GM23338 (cell line): Measurements from ENCODE around the gene HERC2. TPM values are rescaled to one million over a fixed set of nuclear protein-coding genes. Genes with fewer than 3 reads are reported as not detected.

Experiments
- ATAC-seq: fragments of 200-7000 bp; cut with Tn5 transposase; 3 replicates; pipeline ENCODE4 v1.9.1; 2020
- DNase-seq: peaks from one replicate; pipeline ENCODE4 v3.0.0-alpha.2; 2015; ENCODE audit warnings: low spot score
- H2AFZ ChIP-seq: fragments of 200-600 bp; sonication (generic); 2 replicates; pipeline ENCODE4 v1.8.0; 2016; ENCODE audit warnings: antibody characterized with exemption, mild to moderate bottlenecking, moderate library complexity
- H3F3A ChIP-seq: fragments of 200-600 bp; sonication (generic); replicated peaks from 2 replicates; pipeline ENCODE4 v1.8.0; 2017; ENCODE audit warnings: antibody characterized with exemption, mixed run types, low read depth
- H3K27ac ChIP-seq: fragments of 200-600 bp; sonication (generic); 2 replicates; pipeline ENCODE4 v1.6.1; 2016; ENCODE audit warnings: low read depth
- H3K27me3 ChIP-seq: fragments of 200-600 bp; sonication (generic); 2 replicates; pipeline ENCODE4 v1.8.0; 2016; ENCODE audit warnings: mild to moderate bottlenecking, mixed run types, moderate library complexity; ENCODE audit not compliant: insufficient read depth
- H3K36me3 ChIP-seq: fragments of 200-600 bp; sonication (generic); 2 replicates; pipeline ENCODE4 v1.8.0; 2016; ENCODE audit warnings: mild to moderate bottlenecking; ENCODE audit not compliant: insufficient read depth
- H3K4me1 ChIP-seq: fragments of 200-600 bp; sonication (generic); 2 replicates; pipeline ENCODE4 v1.8.0; 2016; ENCODE audit warnings: mild to moderate bottlenecking, moderate library complexity; ENCODE audit not compliant: insufficient read depth
- H3K4me2 ChIP-seq: fragments of 200-600 bp; sonication (generic); 2 replicates; pipeline ENCODE4 v1.7.1; 2017; ENCODE audit warnings: mixed run types
- H3K4me3 ChIP-seq: fragments of 200-600 bp; sonication (generic); 2 replicates; pipeline ENCODE4 v1.6.1; 2016; ENCODE audit warnings: mixed run types
- H3K79me2 ChIP-seq: fragments of 200-600 bp; sonication (generic); replicated peaks from 2 replicates; pipeline ENCODE4 v1.8.0; 2017; ENCODE audit warnings: mild to moderate bottlenecking; ENCODE audit not compliant: insufficient read depth
- H3K9me2 ChIP-seq: fragments of 200-600 bp; sonication (generic); 2 replicates; pipeline ENCODE4 v1.8.0; 2017; ENCODE audit not compliant: insufficient read depth
- H4K20me1 ChIP-seq: fragments of 200-600 bp; sonication (generic); replicated peaks from 2 replicates; pipeline ENCODE4 v1.8.0; 2017; ENCODE audit warnings: mild to moderate bottlenecking; ENCODE audit not compliant: insufficient read depth
- H3K27ac Mint-ChIP-seq: 2 replicates; pipeline ENCODE4 v1.8.0; 2020; ENCODE audit warnings: inconsistent platforms, mild to moderate bottlenecking, moderate library complexity, mixed read lengths
- H3K27me3 Mint-ChIP-seq: 3 replicates; pipeline ENCODE4 v1.8.0; 2022; ENCODE audit warnings: low read depth, mild to moderate bottlenecking, moderate library complexity, mixed read lengths, inconsistent platforms; ENCODE audit not compliant: insufficient read depth, poor library complexity
- H3K36me3 Mint-ChIP-seq: 3 replicates; pipeline ENCODE4 v1.8.0; 2021; ENCODE audit warnings: low read depth, mild to moderate bottlenecking, inconsistent platforms, moderate library complexity, mixed read lengths
- H3K4me1 Mint-ChIP-seq: 3 replicates; pipeline ENCODE4 v1.8.0; 2020; ENCODE audit warnings: mild to moderate bottlenecking, inconsistent platforms, mixed read lengths
- H3K4me3 Mint-ChIP-seq: 3 replicates; pipeline ENCODE4 v1.8.0; 2021; ENCODE audit warnings: moderate library complexity, mild to moderate bottlenecking, inconsistent platforms, mixed read lengths
- H3K9me3 Mint-ChIP-seq: 3 replicates; pipeline ENCODE4 v1.8.0; 2020; ENCODE audit warnings: moderate library complexity, mild to moderate bottlenecking, inconsistent platforms, mixed read lengths
- CREB1 ChIP-seq: fragments of 250-450 bp; sonication (Bioruptor Pico); IDR thresholded peaks from 2 replicates; pipeline ENCODE4 v1.5.0; 2020; ENCODE audit warnings: low read depth, mild to moderate bottlenecking, moderate library complexity
- CTCF ChIP-seq, 2 experiments: fragments of 200-600 bp in 1 of 2; sonication (generic) in 1 of 2; conservative IDR thresholded peaks; 2 replicates each; pipeline versions ENCODE4 v1.5.1 to v1.6.1; 2016 to 2017; ENCODE audit warnings: antibody characterized with exemption in 2 of 2, low read depth in 2 of 2, mild to moderate bottlenecking in 2 of 2, moderate library complexity in 1 of 2
- ETS1 ChIP-seq: IDR thresholded peaks from 2 replicates; pipeline ENCODE4 v1.6.1; 2016; ENCODE audit warnings: antibody characterized with exemption
- EZH2phosphoT487 ChIP-seq: fragments of 200-600 bp; sonication (generic); IDR thresholded peaks from one replicate; pipeline ENCODE4 v1.8.1; 2018; ENCODE audit warnings: antibody characterized with exemption; ENCODE audit not compliant: unreplicated experiment
- JUNB ChIP-seq: IDR thresholded peaks from one replicate; pipeline ENCODE4 v1.6.1; 2016; ENCODE audit warnings: antibody characterized with exemption; ENCODE audit not compliant: unreplicated experiment
- NANOG ChIP-seq: IDR thresholded peaks from 2 replicates; pipeline ENCODE4 v1.6.1; 2016; ENCODE audit warnings: antibody characterized with exemption, borderline replicate concordance
- POLR2AphosphoS5 ChIP-seq: IDR thresholded peaks from 2 replicates; pipeline ENCODE4 v1.6.1; 2016; ENCODE audit warnings: antibody characterized with exemption, low read depth
- REST ChIP-seq: IDR thresholded peaks from one replicate; pipeline ENCODE4 v1.6.1; 2018; ENCODE audit warnings: antibody characterized with exemption; ENCODE audit not compliant: unreplicated experiment
- STAT1 ChIP-seq: IDR thresholded peaks from one replicate; pipeline ENCODE4 v1.6.1; 2016; ENCODE audit warnings: antibody characterized with exemption; ENCODE audit not compliant: unreplicated experiment
- ZNF114 ChIP-seq: fragments of 250-450 bp; sonication (Bioruptor Pico); IDR thresholded peaks from 2 replicates; pipeline ENCODE4 v1.5.0; 2020; ENCODE audit warnings: mild to moderate bottlenecking, moderate library complexity
- ZNF331 ChIP-seq: fragments of 250-450 bp; sonication (Bioruptor Pico); IDR thresholded peaks from 2 replicates; pipeline ENCODE4 v1.5.0; 2020; ENCODE audit warnings: low read depth, mild to moderate bottlenecking, moderate library complexity
- ZNF462 ChIP-seq: fragments of 250-450 bp; sonication (Bioruptor Pico); IDR thresholded peaks from 2 replicates; pipeline ENCODE4 v1.5.0; 2020; ENCODE audit warnings: mild to moderate bottlenecking, moderate library complexity
- polyA plus RNA-seq: library from polyadenylated mRNA; unstranded; fragments of >200 nt; fragmentation: Nextera tagmentation; extraction: Ambion mirVana; gene quantifications from 2 replicates; pipeline ENCODE4 v1.2.1, GENCODE V29; 2016
- total RNA-seq: library from RNA; depleted of rRNA; stranded (reverse); fragments of >200 nt; shearing (Covaris generic); gene quantifications from 2 replicates; pipeline ENCODE4 v1.2.3, GENCODE V29; 2014

HERC2 gene
- total and polyA plus RNA-seq, 2 experiments from 2014 or later: 71.3 to 80.7 TPM

GRCh38 chr15:28165791-28166190 lies 156.2 kb downstream of the HERC2 start (continued):
- TF ChIP-seq CREB1 (CRISPR knock-in tag) (no peak), ETS1 (no peak), STAT1 (no peak), ZNF462 (CRISPR knock-in tag) (no peak), JUNB (no peak), ZNF114 (CRISPR knock-in tag) (no peak), POLR2AphosphoS5 (no peak)

- no peaks in the 10 kb centered on the region for H3F3A ChIP-seq
- Mint-ChIP-seq H3K4me1 (peaks cover 9% of the 10 kb centered on the region), H3K27me3 (peaks cover 7% of the 10 kb centered on the region), H3K9me3 (peaks cover 12% of the 10 kb centered on the region), H3K4me3 (no peak overlapping the region), H3K36me3 (peaks cover 93% of the 10 kb centered on the region), H3K27ac (peak overlapping the region; percentile 84; the same call in 1 of the 2 replicates)
- no peaks in the 10 kb centered on the region for H3K9me2 ChIP-seq
- peaks cover 5% of the 10 kb centered on the region; the same call in 1 of the 2 replicates for H4K20me1 ChIP-seq
- ATAC-seq (no peak), DNase-seq (no peak)
- no peak overlapping the region for H3K4me3 ChIP-seq
- H3K36me3 ChIP-seq: peaks cover 51% of the 10 kb centered on the region
- no peak overlapping the region for H2AFZ ChIP-seq
- H3K4me1 ChIP-seq: no peaks in the 10 kb centered on the region
- H3K27me3 ChIP-seq: no peaks in the 10 kb centered on the region
- 0 out of 2 replicates have a peak, but pooled peaks cover under 1% of the 10 kb centered on the region for H3K79me2 ChIP-seq
- H3K4me2 ChIP-seq: no peak overlapping the region
- H3K27ac ChIP-seq: no peak overlapping the region
- TF ChIP-seq NANOG: no peak
- no peak for TF ChIP-seq ETS1
- TF ChIP-seq REST: no peak
- TF ChIP-seq ZNF331 (CRISPR knock-in tag): no peak
- no peak for TF ChIP-seq POLR2AphosphoS5
- no peak for TF ChIP-seq CTCF (conservative IDR thresholded peaks at IDR 0.05; ENCODE audit: low read depth in 2 of 2)
- no peak for TF ChIP-seq EZH2phosphoT487
- TF ChIP-seq JUNB: no peak
Measured at GRCh38 chr15:28164876-28165275, 157.1 kb downstream of the HERC2 start.
